Measurements from ENCODE around the gene PRUNE2.

PRUNE2 gene

DNA sequence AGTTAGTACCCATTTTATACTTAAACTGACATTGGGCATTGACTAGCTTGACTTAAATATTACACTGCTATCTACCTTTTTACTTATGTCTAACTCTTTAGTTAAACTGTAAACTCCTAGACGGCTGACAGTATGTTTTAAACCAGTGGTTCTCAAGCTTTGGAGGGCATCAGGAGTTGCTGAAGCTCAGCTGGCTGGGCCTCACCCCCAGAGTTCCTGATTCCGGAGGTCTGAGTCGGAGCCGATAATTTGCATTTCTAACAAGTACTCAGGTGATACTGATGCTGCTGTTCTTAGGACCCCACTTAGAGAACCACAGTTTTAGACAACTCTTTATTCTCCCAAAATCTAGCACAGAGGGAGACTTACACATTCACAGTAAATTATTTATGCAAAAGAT, 205.0 kb downstream of the PRUNE2 start:
- no peak for DNase-seq (ENCODE audit: extremely low read depth, low read depth)
- H3K4me3 ChIP-seq (replicated peaks; ENCODE audit: low read depth, low read length) = no peak overlapping the region
- TF ChIP-seq CTCF (IDR thresholded peaks at IDR 0.05; ENCODE audit: low read depth, low read length, missing control alignments) = no peak

DNA sequence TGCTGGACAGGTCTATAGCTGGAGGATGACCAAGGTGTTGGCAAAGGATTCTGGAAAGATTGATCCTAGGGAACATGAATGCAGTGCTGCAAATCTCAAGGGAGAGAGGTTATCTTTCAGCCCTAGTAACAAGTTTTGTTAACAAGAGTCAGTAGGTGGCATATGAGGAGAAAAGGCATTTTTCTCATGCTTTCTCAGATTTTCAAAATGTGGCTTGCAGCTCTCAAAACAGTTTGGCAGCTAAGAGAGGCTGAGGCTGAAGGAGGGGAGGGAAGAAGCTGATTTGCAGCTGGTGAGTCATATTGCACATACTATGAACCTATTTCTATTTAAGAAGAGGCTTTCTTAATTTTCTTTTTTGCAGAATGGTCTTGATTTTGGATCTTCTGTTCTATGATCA, 205.9 kb downstream of the PRUNE2 start:
- DNase-seq (ENCODE audit: extremely low read depth, low read depth) = no peak
- no peak overlapping the region for H3K4me3 ChIP-seq (replicated peaks; ENCODE audit: low read depth, low read length)

DNA sequence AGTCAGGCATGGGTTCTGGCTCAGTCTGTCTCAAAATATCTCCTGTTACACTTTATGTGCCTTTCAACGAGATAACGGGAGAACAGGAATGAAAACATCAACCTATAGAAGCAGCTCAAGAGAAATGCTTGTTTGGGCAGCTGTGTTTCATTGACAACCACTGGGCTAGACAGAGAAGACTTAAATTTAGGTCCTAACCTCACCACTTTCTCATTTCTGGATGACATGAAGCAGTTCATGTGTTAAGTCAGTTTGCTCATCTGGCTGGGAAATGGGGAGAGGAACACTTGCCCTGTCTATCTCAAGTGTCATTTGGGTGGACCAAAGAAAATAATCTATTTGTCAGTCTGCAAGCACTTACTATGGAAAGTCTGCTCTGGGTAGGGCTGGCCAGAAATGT, 208.4 kb downstream of the PRUNE2 start:
- DNase-seq (ENCODE audit: extremely low read depth, low read depth) = no peak
- TF ChIP-seq CTCF (IDR thresholded peaks at IDR 0.05; ENCODE audit: low read depth, low read length, missing control alignments) = no peak
- H3K4me3 ChIP-seq (replicated peaks; ENCODE audit: low read depth, low read length) = no peak overlapping the region

More for the DNA sequence above, 205.9 kb downstream of the PRUNE2 start:
- TF ChIP-seq CTCF (IDR thresholded peaks at IDR 0.05; ENCODE audit: low read depth, low read length, missing control alignments) = no peak

DNA sequence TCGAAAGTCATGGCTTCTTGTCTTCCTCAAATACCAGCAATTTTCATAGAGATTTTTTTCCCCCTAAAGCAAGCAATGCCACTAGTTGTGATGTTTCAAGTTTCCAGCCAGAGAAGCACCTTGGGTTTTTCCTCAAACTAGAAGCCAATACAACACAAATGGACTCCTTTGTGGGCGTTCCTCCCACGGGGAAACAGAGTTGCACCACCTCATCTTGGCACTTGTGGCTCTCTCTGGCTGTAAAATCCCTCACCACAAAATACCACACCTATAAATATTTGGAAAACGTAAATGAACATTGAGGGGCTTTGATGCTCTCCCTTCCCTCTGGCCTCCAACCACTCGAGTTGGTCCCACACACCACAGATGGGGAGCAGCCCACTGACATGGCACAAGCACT, 208.8 kb downstream of the PRUNE2 start:
- no peak for TF ChIP-seq CTCF (IDR thresholded peaks at IDR 0.05; ENCODE audit: low read depth, low read length, missing control alignments)
- no peak overlapping the region for H3K4me3 ChIP-seq (replicated peaks; ENCODE audit: low read depth, low read length)
- no peak for DNase-seq (ENCODE audit: extremely low read depth, low read depth)

DNA sequence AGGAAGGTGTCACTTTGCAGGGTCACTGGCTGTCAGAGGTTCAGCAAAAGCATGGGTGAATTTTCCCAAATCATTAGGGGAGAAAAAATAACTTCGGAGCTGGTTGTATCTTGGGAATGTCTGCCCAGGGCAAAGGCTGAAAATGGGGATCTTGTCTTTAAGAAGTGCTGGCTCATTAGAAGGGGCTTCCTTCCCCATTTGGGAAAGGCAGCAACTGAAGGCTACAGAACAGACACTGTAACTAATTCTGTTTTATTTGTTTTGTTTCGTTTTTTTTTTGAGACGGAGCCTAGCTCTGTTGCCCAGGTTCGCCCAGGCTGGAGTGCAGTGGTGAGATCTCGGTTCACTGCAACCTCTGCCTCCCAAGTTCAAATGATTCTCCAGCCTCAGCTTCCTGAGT, 212.0 kb downstream of the PRUNE2 start:
- no peak for TF ChIP-seq CTCF (IDR thresholded peaks at IDR 0.05; ENCODE audit: low read depth, low read length, missing control alignments)
- DNase-seq (ENCODE audit: extremely low read depth, low read depth) = no peak
- no peak overlapping the region for H3K4me3 ChIP-seq (replicated peaks; ENCODE audit: low read depth, low read length)

GRCh38 chr9:76692458-76693129, 213.3 kb downstream of the PRUNE2 start:
- H3K4me3 ChIP-seq (replicated peaks; ENCODE audit: low read depth, low read length) = no peak overlapping the region
- TF ChIP-seq CTCF (IDR thresholded peaks at IDR 0.05; ENCODE audit: low read depth, low read length, missing control alignments) = no peak
- no peak for DNase-seq (ENCODE audit: extremely low read depth, low read depth)

All from HFF-Myc (cell line).